ENCODE measurements around the gene CWF19L1.

GRCh38 chr10:100192350-100192749 is 75.1 kb downstream of the CWF19L1 start:
- TF ChIP-seq POLR2A (IDR thresholded peaks at IDR 0.05) (no peak), CTCF (IDR thresholded peaks at IDR 0.05) (no peak)

Measured in upper lobe of left lung (tissue), 4 donors.